Esophagus muscularis mucosa (tissue), 4 donors: ENCODE data around the gene MRPS23.

Source experiments
- CTCF ChIP-seq, 3 experiments: fragments of 200-600 bp in 2 of 3; fragments of 450-650 bp in 1 of 3; sonication (generic) in 2 of 3; IDR thresholded peaks; one replicate each; pipeline ENCODE4 v1.5.1; 2017 to 2019; ENCODE audit warnings: antibody characterized with exemption in 3 of 3, mild to moderate bottlenecking in 2 of 3, moderate library complexity in 1 of 3
- EP300 ChIP-seq: sonication (generic); formaldehyde crosslinking; IDR thresholded peaks from one replicate; pipeline ENCODE4 v1.6.1; 2017; ENCODE audit warnings: antibody characterized with exemption
- POLR2A ChIP-seq: fragments of 450-650 bp; IDR thresholded peaks from one replicate; pipeline ENCODE4 v1.6.1; 2017; ENCODE audit warnings: antibody characterized with exemption, moderate library complexity, mild to moderate bottlenecking, low read depth
- POLR2AphosphoS5 ChIP-seq, 2 donors: sonication (generic); formaldehyde crosslinking; IDR thresholded peaks; one replicate each; pipeline ENCODE4 v1.6.1; 2017; ENCODE audit warnings: antibody characterized with exemption in 2 of 2

- TF ChIP-seq CTCF (IDR thresholded peaks at IDR 0.05) = no peak
- no peak for TF ChIP-seq POLR2AphosphoS5 (IDR thresholded peaks at IDR 0.05)
- no peak for TF ChIP-seq POLR2A
- TF ChIP-seq EP300 = no peak
Observed at GRCh38 chr17:57880086-57880456, 30.2 kb upstream of the MRPS23 start.
